ENCODE data around the gene SYCN. TPM values are rescaled to one million over a fixed set of nuclear protein-coding genes. Genes with fewer than 3 reads are reported as not detected.
"Not testable (repeated sequence)": the region's sequence is repeated elsewhere in the genome, so short reads cannot be mapped to it uniquely, and the experiment has no call there.

The SYCN gene
- total RNA-seq, 3 donors from 2014 or later = not detected

GRCh38 chr19:39217094-39217493, 13.0 kb upstream of the SYCN start:
- Histone ChIP-seq H3K4me3 (no peak overlapping the region), H3K9me3 (no peaks in the 10 kb centered on the region), H3K36me3 (ENCODE audit: low read depth) (no peaks in the 10 kb centered on the region), H3K4me1 (ENCODE audit: low read depth) (no peaks in the 10 kb centered on the region)
- DNase-seq (no peak), ATAC-seq (no peak)
- no peak for TF ChIP-seq CTCF (IDR thresholded peaks at IDR 0.05)
- intact Hi-C loops (cut with DNase I, micrococcal nuclease) = no loop called here

GRCh38 chr19:39215323-39215722, 11.3 kb upstream of the SYCN start:
- H3K36me3 ChIP-seq (ENCODE audit: low read depth); DNase-seq; H3K4me3 ChIP-seq; H3K4me1 ChIP-seq (ENCODE audit: low read depth); ATAC-seq; H3K9me3 ChIP-seq; intact Hi-C loops (cut with DNase I, micrococcal nuclease): not testable (repeated sequence)

GRCh38 chr19:39212375-39212742, 8.3 kb upstream of the SYCN start:
- H3K4me3 ChIP-seq = no peak overlapping the region
- intact Hi-C loops (cut with DNase I, micrococcal nuclease) = no loop called here
- no peak for TF ChIP-seq CTCF (IDR thresholded peaks at IDR 0.05)
- no peaks in the 10 kb centered on the region for H3K4me1 ChIP-seq (ENCODE audit: low read depth)
- peak in 2 of 3 donors; percentile 50 to 62 for DNase-seq
- H3K9me3 ChIP-seq = no peaks in the 10 kb centered on the region
- peak; percentile 57 for ATAC-seq
- H3K36me3 ChIP-seq (ENCODE audit: low read depth) = no peaks in the 10 kb centered on the region

- no peak for ATAC-seq
- H3K36me3 ChIP-seq (ENCODE audit: low read depth) = no peaks in the 10 kb centered on the region
- no peak overlapping the region for H3K4me3 ChIP-seq
- intact Hi-C loops (cut with DNase I, micrococcal nuclease) = no loop called here
- no peak for DNase-seq
- H3K9me3 ChIP-seq = no peaks in the 10 kb centered on the region
- TF ChIP-seq CTCF (IDR thresholded peaks at IDR 0.05) = no peak
- no peaks in the 10 kb centered on the region for H3K4me1 ChIP-seq (ENCODE audit: low read depth)
Observed at GRCh38 chr19:39211731-39212374, 7.8 kb upstream of the SYCN start.

GRCh38 chr19:39209196-39209595, 5.1 kb upstream of the SYCN start:
- H3K9me3 ChIP-seq = no peaks in the 10 kb centered on the region
- H3K4me3 ChIP-seq = no peak overlapping the region
- DNase-seq = no peak
- intact Hi-C loops (cut with DNase I, micrococcal nuclease) = no loop called here
- no peak for ATAC-seq
- H3K4me1 ChIP-seq (ENCODE audit: low read depth) = no peaks in the 10 kb centered on the region
- H3K36me3 ChIP-seq (ENCODE audit: low read depth) = no peaks in the 10 kb centered on the region
- TF ChIP-seq CTCF (IDR thresholded peaks at IDR 0.05) = no peak

GRCh38 chr19:39208175-39208795, 4.2 kb upstream of the SYCN start:
- no peak for TF ChIP-seq CTCF (IDR thresholded peaks at IDR 0.05)
- no peaks in the 10 kb centered on the region for H3K4me1 ChIP-seq (ENCODE audit: low read depth)
- no peak overlapping the region for H3K4me3 ChIP-seq
- H3K36me3 ChIP-seq (ENCODE audit: low read depth) = no peaks in the 10 kb centered on the region
- intact Hi-C loops (cut with DNase I, micrococcal nuclease) = no loop called here
- no peaks in the 10 kb centered on the region for H3K9me3 ChIP-seq
- ATAC-seq = no peak
- no peak for DNase-seq

Measured in mucosa of descending colon (tissue), 3 donors.